ENCODE results near the gene SYNPO. TPM values are rescaled to one million over a fixed set of nuclear protein-coding genes. Genes with fewer than 3 reads are reported as not detected.

The SYNPO gene
- total and polyA plus RNA-seq, 2 donors (not counting 1 experiment from before 2014, with no cell fraction given): 6.6 to 9.8 TPM

- Histone ChIP-seq H3K9ac (ENCODE audit: insufficient read depth, low read length) (no peak overlapping the region), H3K4me2 (ENCODE audit: extremely low read depth, insufficient read depth, low read length) (no peak overlapping the region), H3K27ac (ENCODE audit: insufficient read depth, low read length) (no peak overlapping the region), H4K20me1 (ENCODE audit: control insufficient read depth, extremely low read depth, insufficient read depth, low read length) (no peaks in the 10 kb centered on the region), H2AFZ (ENCODE audit: low read length) (no peak overlapping the region), H3K9me3 (ENCODE audit: control insufficient read depth, insufficient read depth, low read depth, low read length) (no peaks in the 10 kb centered on the region), H3K36me3 (ENCODE audit: control insufficient read depth, insufficient read depth, low read length) (no peaks in the 10 kb centered on the region), H3K27me3 (ENCODE audit: control insufficient read depth, insufficient read depth, low read length) (peaks cover 2% of the 10 kb centered on the region), H3K4me3 (replicated peaks in 1 of 4; ENCODE audit: control extremely low read depth in 1 of 4, insufficient read depth in 1 of 4, low read depth in 3 of 4, low read length in 4 of 4) (no peak overlapping the region), H3K4me1 (ENCODE audit: control insufficient read depth, extremely low read depth, insufficient read depth, low read length) (peaks cover 5% of the 10 kb centered on the region), H3K79me2 (ENCODE audit: control insufficient read depth, insufficient read depth, low read length) (no peaks in the 10 kb centered on the region)
- no peak for DNase-seq (ENCODE audit: low read depth in 2 of 2)
- TF ChIP-seq CTCF (conservative IDR thresholded peaks at IDR 0.05 in 1 of 2, IDR thresholded peaks at IDR 0.05 in 1 of 2; ENCODE audit: low read depth in 1 of 2, low read length in 2 of 2): no peak
- no peak for TF ChIP-seq EZH2 (IDR thresholded peaks at IDR 0.05; ENCODE audit: low read length, missing control alignments)
These were observed 36.5 kb upstream of the SYNPO start for GRCh38 chr5:150604010-150604409.

DNA sequence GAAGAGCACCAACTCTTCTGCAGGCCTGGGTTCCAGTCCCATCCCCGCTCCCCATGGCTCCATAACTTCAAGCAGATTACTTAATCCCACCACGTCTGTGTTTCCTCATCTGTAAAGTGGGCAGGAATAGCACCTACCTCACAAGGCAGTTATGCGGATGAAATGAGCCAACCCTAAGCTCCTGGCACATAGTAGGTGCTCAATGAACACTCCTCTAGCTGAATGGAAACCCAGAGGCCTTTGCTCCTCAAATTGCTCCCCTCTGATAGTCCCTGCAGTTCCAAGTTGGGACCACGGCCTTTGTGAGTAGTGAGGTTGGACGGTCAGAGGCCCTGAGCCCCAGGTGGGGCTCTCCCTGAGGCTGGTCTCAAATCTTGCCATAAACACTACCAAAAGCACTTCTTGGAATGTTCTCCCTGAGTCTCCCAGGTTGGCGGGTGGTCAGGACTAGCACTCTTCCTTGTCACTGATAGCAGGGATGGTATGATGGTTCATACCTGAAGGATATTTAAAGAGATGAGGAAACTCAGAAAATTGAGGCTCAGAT is 35.5 kb upstream of the SYNPO start:
- Histone ChIP-seq H3K27ac (ENCODE audit: insufficient read depth, low read length) (no peak overlapping the region), H4K20me1 (ENCODE audit: control insufficient read depth, extremely low read depth, insufficient read depth, low read length) (no peaks in the 10 kb centered on the region), H3K79me2 (ENCODE audit: control insufficient read depth, insufficient read depth, low read length) (no peaks in the 10 kb centered on the region), H3K9me3 (ENCODE audit: control insufficient read depth, insufficient read depth, low read depth, low read length) (no peaks in the 10 kb centered on the region), H3K27me3 (ENCODE audit: control insufficient read depth, insufficient read depth, low read length) (peaks cover 2% of the 10 kb centered on the region), H3K4me3 (replicated peaks in 1 of 4; ENCODE audit: control extremely low read depth in 1 of 4, insufficient read depth in 1 of 4, low read depth in 3 of 4, low read length in 4 of 4) (no peak overlapping the region), H3K9ac (ENCODE audit: insufficient read depth, low read length) (no peak overlapping the region), H2AFZ (ENCODE audit: low read length) (no peak overlapping the region), H3K4me2 (ENCODE audit: extremely low read depth, insufficient read depth, low read length) (no peak overlapping the region), H3K4me1 (ENCODE audit: control insufficient read depth, extremely low read depth, insufficient read depth, low read length) (peaks cover 4% of the 10 kb centered on the region), H3K36me3 (ENCODE audit: control insufficient read depth, insufficient read depth, low read length) (no peaks in the 10 kb centered on the region)
- DNase-seq (ENCODE audit: low read depth in 2 of 2): no peak
- TF ChIP-seq CTCF (conservative IDR thresholded peaks at IDR 0.05 in 1 of 2, IDR thresholded peaks at IDR 0.05 in 1 of 2; ENCODE audit: low read depth in 1 of 2, low read length in 2 of 2) (no peak), EZH2 (IDR thresholded peaks at IDR 0.05; ENCODE audit: low read length, missing control alignments) (no peak)

DNA sequence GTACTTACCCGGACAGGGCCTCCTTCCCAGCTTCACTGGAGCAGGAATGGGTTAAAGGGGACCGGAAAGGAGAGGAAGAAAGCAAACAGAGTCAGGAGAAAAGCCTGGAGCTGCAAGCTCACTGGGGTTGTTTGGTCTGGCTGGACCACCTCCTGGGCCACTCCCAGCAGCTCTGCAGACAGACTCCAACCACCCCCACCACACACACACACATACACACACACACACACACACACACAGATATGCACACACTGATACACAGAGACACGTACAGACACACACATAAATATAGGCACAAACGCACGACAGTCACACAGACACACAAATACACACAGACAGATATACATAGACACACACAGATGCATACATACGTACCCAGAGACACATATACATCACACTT is 34.9 kb upstream of the SYNPO start:
- Histone ChIP-seq H3K4me3 (replicated peaks in 1 of 4; ENCODE audit: control extremely low read depth in 1 of 4, insufficient read depth in 1 of 4, low read depth in 3 of 4, low read length in 4 of 4) (no peak overlapping the region), H3K4me2 (ENCODE audit: extremely low read depth, insufficient read depth, low read length) (no peak overlapping the region), H3K27ac (ENCODE audit: insufficient read depth, low read length) (no peak overlapping the region), H3K36me3 (ENCODE audit: control insufficient read depth, insufficient read depth, low read length) (no peaks in the 10 kb centered on the region), H3K9me3 (ENCODE audit: control insufficient read depth, insufficient read depth, low read depth, low read length) (no peaks in the 10 kb centered on the region), H3K79me2 (ENCODE audit: control insufficient read depth, insufficient read depth, low read length) (no peaks in the 10 kb centered on the region), H3K27me3 (ENCODE audit: control insufficient read depth, insufficient read depth, low read length) (peaks cover 2% of the 10 kb centered on the region), H2AFZ (ENCODE audit: low read length) (no peak overlapping the region), H4K20me1 (ENCODE audit: control insufficient read depth, extremely low read depth, insufficient read depth, low read length) (no peaks in the 10 kb centered on the region), H3K9ac (ENCODE audit: insufficient read depth, low read length) (no peak overlapping the region), H3K4me1 (ENCODE audit: control insufficient read depth, extremely low read depth, insufficient read depth, low read length) (no peaks in the 10 kb centered on the region)
- DNase-seq (ENCODE audit: low read depth in 2 of 2): peak in 1 of 2 donors; percentile 34
- TF ChIP-seq EZH2 (IDR thresholded peaks at IDR 0.05; ENCODE audit: low read length, missing control alignments): no peak
- no peak for TF ChIP-seq CTCF (conservative IDR thresholded peaks at IDR 0.05 in 1 of 2, IDR thresholded peaks at IDR 0.05 in 1 of 2; ENCODE audit: low read depth in 1 of 2, low read length in 2 of 2)

All from fibroblast of lung (primary cell).